H9 (cell line): ENCODE data around the gene PAGR1. TPM values are rescaled to one million over a fixed set of nuclear protein-coding genes. Genes with fewer than 3 reads are reported as not detected.
A peak's percentile ranks its signal among the peaks of the same experiment; 100 is the strongest.

Source experiments
- DNase-seq: peaks from one replicate; pipeline ENCODE4 v3.0.0-alpha.2; 2017
- H2AFZ ChIP-seq: one replicate; pipeline ENCODE4 v1.6.1; 2013; ENCODE audit warnings: mild to moderate bottlenecking, low read length, control low read depth, moderate library complexity
- H2AK5ac ChIP-seq: 2 replicates; pipeline ENCODE4 v1.6.1; 2013; ENCODE audit warnings: low read length, control low read depth, mixed read lengths; ENCODE audit not compliant: insufficient read length
- H2BK120ac ChIP-seq: one replicate; pipeline ENCODE4 v1.6.1; 2013; ENCODE audit warnings: low read depth, mild to moderate bottlenecking, low read length, control low read depth, inconsistent platforms; ENCODE audit not compliant: poor library complexity, severe bottlenecking
- H2BK12ac ChIP-seq: 2 replicates; pipeline ENCODE4 v1.6.1; 2013; ENCODE audit warnings: low read length, control low read depth, mixed read lengths, low read depth; ENCODE audit not compliant: insufficient read length
- H2BK15ac ChIP-seq: 2 replicates; pipeline ENCODE4 v1.6.1; 2013; ENCODE audit warnings: low read depth, low read length, control low read depth
- H2BK20ac ChIP-seq: one replicate; pipeline ENCODE4 v1.6.1; 2013; ENCODE audit warnings: low read depth, mild to moderate bottlenecking, low read length, control low read depth, inconsistent platforms; ENCODE audit not compliant: poor library complexity, severe bottlenecking
- H2BK5ac ChIP-seq: 2 replicates; pipeline ENCODE4 v1.6.1; 2013; ENCODE audit warnings: low read length, control low read depth, mixed read lengths; ENCODE audit not compliant: insufficient read length
- H3K14ac ChIP-seq: 2 replicates; pipeline ENCODE4 v1.6.1; 2013; ENCODE audit warnings: low read length, control low read depth; ENCODE audit not compliant: insufficient read depth
- H3K18ac ChIP-seq: 2 replicates; pipeline ENCODE4 v1.6.1; 2013; ENCODE audit warnings: low read depth, mild to moderate bottlenecking, mixed read lengths, low read length, control low read depth; ENCODE audit not compliant: insufficient read length
- H3K23ac ChIP-seq: 2 replicates; pipeline ENCODE4 v1.6.1; 2013; ENCODE audit warnings: low read length, control low read depth, mixed read lengths, low read depth; ENCODE audit not compliant: insufficient read length
- H3K23me2 ChIP-seq: 2 replicates; pipeline ENCODE4 v1.6.1; 2013; ENCODE audit warnings: low read depth, mild to moderate bottlenecking, mixed read lengths, low read length, control low read depth; ENCODE audit not compliant: insufficient read length, poor library complexity, severe bottlenecking
- H3K27ac ChIP-seq: 2 replicates; pipeline ENCODE4 v1.5.1; 2013; ENCODE audit warnings: low read length, control low read depth, mixed read lengths, low read depth; ENCODE audit not compliant: insufficient read length
- H3K27me3 ChIP-seq: 2 replicates; pipeline ENCODE4 v1.6.1; 2013; ENCODE audit warnings: low read length, control low read depth, inconsistent platforms; ENCODE audit not compliant: insufficient read depth
- H3K4ac ChIP-seq: 2 replicates; pipeline ENCODE4 v1.6.1; 2013; ENCODE audit warnings: low read depth, mild to moderate bottlenecking, control low read depth, inconsistent platforms, low read length, moderate library complexity
- H3K4me1 ChIP-seq: 2 replicates; pipeline ENCODE4 v1.6.1; 2013; ENCODE audit warnings: low read length, control low read depth, inconsistent platforms; ENCODE audit not compliant: insufficient read depth
- H3K4me2 ChIP-seq: 2 replicates; pipeline ENCODE4 v1.6.1; 2013; ENCODE audit warnings: low read length, control low read depth, mixed read lengths; ENCODE audit not compliant: insufficient read length, insufficient read depth
- H3K56ac ChIP-seq: 2 replicates; pipeline ENCODE4 v1.6.1; 2013; ENCODE audit warnings: low read depth, mild to moderate bottlenecking, mixed read lengths, low read length, control low read depth; ENCODE audit not compliant: insufficient read length
- H3K79me1 ChIP-seq: 2 replicates; pipeline ENCODE4 v1.6.1; 2013; ENCODE audit warnings: low read depth, mild to moderate bottlenecking, moderate library complexity, low read length, control low read depth, inconsistent platforms; ENCODE audit not compliant: insufficient read depth, poor library complexity, severe bottlenecking
- H3K79me2 ChIP-seq: 2 replicates; pipeline ENCODE4 v1.6.1; 2013; ENCODE audit warnings: low read length, control low read depth, inconsistent platforms; ENCODE audit not compliant: insufficient read depth
- H3K9ac ChIP-seq: 2 replicates; pipeline ENCODE4 v1.6.1; 2013; ENCODE audit warnings: low read length, control low read depth, mixed read lengths; ENCODE audit not compliant: insufficient read length; ENCODE audit errors: extremely low read depth
- H3K9me3 ChIP-seq: one replicate; pipeline ENCODE4 v1.6.1; 2013; ENCODE audit warnings: low read depth, low read length, inconsistent platforms; ENCODE audit not compliant: control insufficient read depth
- H3T11ph ChIP-seq: one replicate; pipeline ENCODE4 v1.6.1; 2013; ENCODE audit warnings: mild to moderate bottlenecking, low read length, control low read depth, inconsistent platforms
- H4K20me1 ChIP-seq: one replicate; pipeline ENCODE4 v1.6.1; 2013; ENCODE audit not compliant: control insufficient read depth, insufficient read length, insufficient read depth
- H4K5ac ChIP-seq: 2 replicates; pipeline ENCODE4 v1.6.1; 2013; ENCODE audit warnings: low read depth, mild to moderate bottlenecking, mixed read lengths, low read length, control low read depth; ENCODE audit not compliant: insufficient read length
- H4K8ac ChIP-seq: replicated peaks from 2 replicates; pipeline ENCODE4 v1.6.1; 2013; ENCODE audit warnings: low read length, control low read depth, mixed read lengths, low read depth; ENCODE audit not compliant: insufficient read length
- H4K91ac ChIP-seq: 2 replicates; pipeline ENCODE4 v1.6.1; 2013; ENCODE audit warnings: low read depth, mild to moderate bottlenecking, moderate library complexity, mixed read lengths, low read length, control low read depth; ENCODE audit not compliant: insufficient read length
- H3K27ac Mint-ChIP-seq, 3 experiments: 2 replicates in 2 of 3; 3 replicates in 1 of 3; pipeline ENCODE4 v1.8.0; 2020 to 2021; ENCODE audit warnings: mixed read lengths in 3 of 3, mild to moderate bottlenecking in 1 of 3, moderate library complexity in 1 of 3
- H3K27me3 Mint-ChIP-seq: 2 replicates; pipeline ENCODE4 v1.8.0; 2021; ENCODE audit warnings: low read depth, mild to moderate bottlenecking, moderate library complexity, mixed read lengths
- H3K36me3 Mint-ChIP-seq, 3 experiments: 2 replicates in 2 of 3; 3 replicates in 1 of 3; pipeline ENCODE4 v1.8.0; 2020 to 2021; ENCODE audit warnings: low read depth in 3 of 3, mixed read lengths in 3 of 3; ENCODE audit not compliant: insufficient read depth in 1 of 3
- H3K4me1 Mint-ChIP-seq, 2 experiments: 2 replicates each; pipeline ENCODE4 v1.8.0; 2020; ENCODE audit warnings: mixed read lengths in 2 of 2
- H3K4me3 Mint-ChIP-seq, 2 experiments: 2 replicates in 1 of 2; 3 replicates in 1 of 2; pipeline ENCODE4 v1.8.0; 2020 to 2021; ENCODE audit warnings: mild to moderate bottlenecking in 2 of 2, mixed read lengths in 2 of 2, moderate library complexity in 1 of 2
- H3K9me3 Mint-ChIP-seq, 2 experiments: 2 replicates in 1 of 2; 3 replicates in 1 of 2; pipeline ENCODE4 v1.8.0; 2020; ENCODE audit warnings: mild to moderate bottlenecking in 2 of 2, mixed read lengths in 2 of 2, moderate library complexity in 1 of 2
- CTCF ChIP-seq: fragments of 200-600 bp; sonication (generic); conservative IDR thresholded peaks from 3 replicates; pipeline ENCODE4 v1.8.0; 2021; ENCODE audit warnings: antibody characterized with exemption, mild to moderate bottlenecking
- WGBS: extraction: QIAGEN DNeasy Blood & Tissue Kit; methylation state at CpG from one replicate; pipeline ENCODE4 v1.1.7; 2013; ENCODE audit warnings: missing lambda C conversion rate, low lambda C conversion rate, mixed read lengths; ENCODE audit not compliant: insufficient read length; ENCODE audit errors: extremely low coverage; 5-methylcytosine and 5-hydroxymethylcytosine counted together
- total RNA-seq: library from RNA; stranded (reverse); gene quantifications from 2 replicates; pipeline ENCODE4 v1.2.1, GENCODE V29; 2021

The PAGR1 gene
- total RNA-seq, 1 experiment from 2014 or later, result 65.3 TPM

- H3K9me3 ChIP-seq, result no peaks in the 10 kb centered on the region
- Mint-ChIP-seq H3K4me1 (peaks cover 5% of the 10 kb centered on the region in 2 experiments), H3K36me3 (peaks cover 0 to 5% (median 0%) of the 10 kb centered on the region in 3 experiments; a peak in 2 of 7 replicates), H3K9me3 (no peaks in the 10 kb centered on the region), H3K27ac (peak overlapping the region in 1 of 3 experiments; percentile 18; a peak in 2 of 7 replicates), H3K4me3 (no peak overlapping the region), H3K27me3 (no peaks in the 10 kb centered on the region)
- H3K4me1 ChIP-seq, result no peaks in the 10 kb centered on the region
- no peak overlapping the region for H2AK5ac ChIP-seq
- H3K23ac ChIP-seq, result no peak overlapping the region
- H4K91ac ChIP-seq, result no peak overlapping the region
- no peak overlapping the region for H2BK20ac ChIP-seq
- H3K18ac ChIP-seq, result no peak overlapping the region
- H2BK5ac ChIP-seq, result no peak overlapping the region
- no CpG with 5 or more reads among the region's 28 CpGs for WGBS
- no peak overlapping the region for H2AFZ ChIP-seq
- H3K27ac ChIP-seq, result no peak overlapping the region
- H3T11ph ChIP-seq, result no peak overlapping the region
- no peaks in the 10 kb centered on the region for H3K79me1 ChIP-seq
- no peak overlapping the region for H3K9ac ChIP-seq
- no peak for DNase-seq
- H3K79me2 ChIP-seq, result no peaks in the 10 kb centered on the region
- TF ChIP-seq CTCF, result no peak
- no peak overlapping the region; the same call in 1 of the 2 replicates for H3K14ac ChIP-seq
- H4K5ac ChIP-seq, result no peak overlapping the region
- H2BK120ac ChIP-seq, result no peak overlapping the region
- no peaks in the 10 kb centered on the region for H3K27me3 ChIP-seq
- H4K8ac ChIP-seq, result no peak overlapping the region
- no peak overlapping the region for H3K4me2 ChIP-seq
- H2BK12ac ChIP-seq, result no peak overlapping the region
- H3K56ac ChIP-seq, result no peak overlapping the region
- H4K20me1 ChIP-seq, result no peaks in the 10 kb centered on the region
- no peak overlapping the region for H3K4ac ChIP-seq
- H3K23me2 ChIP-seq, result no peaks in the 10 kb centered on the region
- no peak overlapping the region for H2BK15ac ChIP-seq
These were observed 28.8 kb downstream of the PAGR1 start for GRCh38 chr16:29844575-29845331.
